Measurements from ENCODE around the gene GRID1. TPM values are rescaled to one million over a fixed set of nuclear protein-coding genes. Genes with fewer than 3 reads are reported as not detected.
A peak's percentile ranks its signal among the peaks of the same experiment; 100 is the strongest.
"Not testable (repeated sequence)": the region's sequence is repeated elsewhere in the genome, so short reads cannot be mapped to it uniquely, and the experiment has no call there.

Gene GRID1
- total RNA-seq, 1 donor from 2014 or later, result 3.0 TPM

GRCh38 chr10:86077271-86077670, 289.3 kb downstream of the GRID1 start:
- DNase-seq (ENCODE audit: low spot score), result no peak
- intact Hi-C loops (cut with DNase I), result no loop called here

GRCh38 chr10:86076497-86076896, 290.1 kb downstream of the GRID1 start:
- DNase-seq (ENCODE audit: low spot score); intact Hi-C loops (cut with DNase I): not testable (repeated sequence)

- intact Hi-C loops (cut with DNase I), result no loop called here
- DNase-seq (ENCODE audit: low spot score), result peak; percentile 14
Observed at GRCh38 chr10:86075512-86075911, 291.1 kb downstream of the GRID1 start.

- intact Hi-C loops (cut with DNase I), result no loop called here
- no peak for DNase-seq (ENCODE audit: low spot score)
Observed at GRCh38 chr10:86074294-86074693, 292.3 kb downstream of the GRID1 start.

GRCh38 chr10:86073199-86073977, 293.2 kb downstream of the GRID1 start:
- DNase-seq (ENCODE audit: low spot score), result peak; percentile 65
- intact Hi-C loops (cut with DNase I), result no loop called here

GRCh38 chr10:86072413-86072812, 294.2 kb downstream of the GRID1 start:
- intact Hi-C loops (cut with DNase I), result no loop called here

GRCh38 chr10:86071758-86072157, 294.8 kb downstream of the GRID1 start:
- DNase-seq (ENCODE audit: low spot score), result peak; percentile 46
- intact Hi-C loops (cut with DNase I), result no loop called here

More at GRCh38 chr10:86072413-86072812, 294.2 kb downstream of the GRID1 start:
- peak; percentile 12 for DNase-seq (ENCODE audit: low spot score)

- intact Hi-C loops (cut with DNase I), result no loop called here
- peak; percentile 19 for DNase-seq (ENCODE audit: low spot score)
Observed at GRCh38 chr10:86071145-86071544, 295.4 kb downstream of the GRID1 start.

- intact Hi-C loops (cut with DNase I), result no loop called here
Observed at GRCh38 chr10:86070278-86070677, 296.3 kb downstream of the GRID1 start.

GRCh38 chr10:86068231-86069054, 298.2 kb downstream of the GRID1 start:
- DNase-seq (ENCODE audit: low spot score), result peak; percentile 49
- intact Hi-C loops (cut with DNase I), result loop anchor here (5.0 kb wide), 1 partner anchor 76 kb away; no protein-coding TSS in a partner anchor

More at GRCh38 chr10:86070278-86070677, 296.3 kb downstream of the GRID1 start:
- DNase-seq (ENCODE audit: low spot score), result peak; percentile 15

GRCh38 chr10:86067436-86068050, 299.1 kb downstream of the GRID1 start:
- DNase-seq (ENCODE audit: low spot score), result peak; percentile 63
- intact Hi-C loops (cut with DNase I), result loop anchor here (5.0 kb wide), 1 partner anchor 75 kb away; no protein-coding TSS in a partner anchor

- peak; percentile 49 for DNase-seq (ENCODE audit: low spot score)
- intact Hi-C loops (cut with DNase I), result loop anchor here (5.0 kb wide), 1 partner anchor 74 kb away; no protein-coding TSS in a partner anchor
Observed at GRCh38 chr10:86066696-86067095, 299.9 kb downstream of the GRID1 start.

GRCh38 chr10:86065711-86066251, 300.8 kb downstream of the GRID1 start:
- DNase-seq (ENCODE audit: low spot score), result peak; percentile 33
- intact Hi-C loops (cut with DNase I), result loop anchor here (5.0 kb wide), 1 partner anchor 73 kb away; no protein-coding TSS in a partner anchor

GRCh38 chr10:86064931-86065662, 301.5 kb downstream of the GRID1 start:
- intact Hi-C loops (cut with DNase I), result loop anchor here (5.0 kb wide), 1 partner anchor 73 kb away; no protein-coding TSS in a partner anchor
- peak; percentile 43 for DNase-seq (ENCODE audit: low spot score)

GRCh38 chr10:86064219-86064618, 302.4 kb downstream of the GRID1 start:
- DNase-seq (ENCODE audit: low spot score), result peak; percentile 59
- intact Hi-C loops (cut with DNase I), result no loop called here

GRCh38 chr10:86063341-86063740, 303.3 kb downstream of the GRID1 start:
- intact Hi-C loops (cut with DNase I), result no loop called here
- DNase-seq (ENCODE audit: low spot score), result no peak

GRCh38 chr10:86062647-86063145, 303.9 kb downstream of the GRID1 start:
- intact Hi-C loops (cut with DNase I), result no loop called here
- peak; percentile 74 for DNase-seq (ENCODE audit: low spot score)

- intact Hi-C loops (cut with DNase I), result no loop called here
- DNase-seq (ENCODE audit: low spot score), result peak; percentile 24
Observed at GRCh38 chr10:86062198-86062550, 304.4 kb downstream of the GRID1 start.
